ENCODE measurements around the gene MOB1A.

Gene MOB1A

GRCh38 chr2:74109551-74109950 is 69.1 kb downstream of the MOB1A start:
- Histone ChIP-seq H3K18ac (ENCODE audit: low read length) (no peak overlapping the region), H3K23ac (ENCODE audit: low read length) (no peak overlapping the region), H3K4me1 (ENCODE audit: control insufficient read depth in 1 of 2, insufficient read depth in 2 of 2, low read length in 2 of 2) (no peaks in the 10 kb centered on the region), H2BK120ac (ENCODE audit: insufficient read depth, low read length, poor library complexity) (no peak overlapping the region), H3K79me1 (ENCODE audit: low read length) (no peaks in the 10 kb centered on the region), H3K36me3 (ENCODE audit: control insufficient read depth in 1 of 2, insufficient read depth in 2 of 2, low read length in 2 of 2) (peaks cover 4% of the 10 kb centered on the region in 2 experiments), H2BK12ac (ENCODE audit: low read length) (no peak overlapping the region), H4K91ac (ENCODE audit: low read depth, low read length) (no peak overlapping the region), H3K4me2 (ENCODE audit: low read length) (no peak overlapping the region), H2BK5ac (ENCODE audit: low read depth, low read length, poor library complexity) (no peak overlapping the region), H3K27ac (ENCODE audit: low read depth, low read length) (no peak overlapping the region), H4K12ac (ENCODE audit: low read depth, low read length) (no peak overlapping the region), H3K9ac (ENCODE audit: low read length) (no peak overlapping the region), H3K14ac (ENCODE audit: low read length) (no peak overlapping the region), H3K9me3 (ENCODE audit: insufficient read depth, low read depth, low read length) (peaks cover 2% of the 10 kb centered on the region), H3K4ac (ENCODE audit: low read depth, low read length) (no peak overlapping the region), H4K8ac (ENCODE audit: low read depth, low read length) (no peak overlapping the region), H3K79me2 (ENCODE audit: control insufficient read depth, insufficient read depth, low read length, poor library complexity) (no peaks in the 10 kb centered on the region), H2AK5ac (ENCODE audit: low read length) (no peak overlapping the region), H3K4me3 (ENCODE audit: low read depth, low read length) (no peak overlapping the region), H3K27me3 (ENCODE audit: insufficient read depth, low read length) (no peaks in the 10 kb centered on the region), H2AFZ (ENCODE audit: insufficient read depth, low read length, poor library complexity) (no peak overlapping the region)
- no CpG with 5 or more reads among the region's 8 CpGs for WGBS (ENCODE audit: extremely low coverage, insufficient coverage, insufficient read length)
- DNase-seq = no peak

- H2BK120ac ChIP-seq (ENCODE audit: insufficient read depth, low read length, poor library complexity) = no peak overlapping the region
Observed at GRCh38 chr2:74107071-74107470, 71.6 kb downstream of the MOB1A start.

DNA sequence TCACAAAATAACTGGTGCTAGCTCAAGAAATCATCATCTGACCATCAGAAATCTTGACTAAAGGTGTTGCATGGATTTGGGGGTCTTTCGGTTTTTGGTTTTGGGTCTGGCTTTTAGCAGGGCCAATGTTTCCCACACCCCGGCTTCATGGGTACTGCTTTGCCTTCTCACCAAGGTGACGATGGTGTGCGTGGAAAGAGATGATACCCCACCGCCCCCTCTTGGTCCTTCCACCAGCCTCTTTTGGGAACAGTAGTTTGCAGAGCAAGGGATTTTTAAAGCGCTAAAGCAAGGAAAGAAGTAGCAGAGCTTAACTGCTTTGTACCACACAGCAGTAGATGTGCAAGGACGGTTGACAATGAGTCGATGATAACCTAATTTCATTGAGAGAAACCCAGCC is 73.3 kb downstream of the MOB1A start:
- Histone ChIP-seq H2BK12ac (ENCODE audit: low read length) (no peak overlapping the region), H3K9ac (ENCODE audit: low read length) (no peak overlapping the region), H3K79me1 (ENCODE audit: low read length) (no peaks in the 10 kb centered on the region), H3K4ac (ENCODE audit: low read depth, low read length) (no peak overlapping the region), H3K4me2 (ENCODE audit: low read length) (no peak overlapping the region), H3K79me2 (ENCODE audit: control insufficient read depth, insufficient read depth, low read length, poor library complexity) (no peaks in the 10 kb centered on the region), H3K4me3 (ENCODE audit: low read depth, low read length) (no peak overlapping the region), H3K18ac (ENCODE audit: low read length) (no peak overlapping the region), H2AFZ (ENCODE audit: insufficient read depth, low read length, poor library complexity) (no peak overlapping the region), H3K27ac (ENCODE audit: low read depth, low read length) (no peak overlapping the region), H3K4me1 (ENCODE audit: control insufficient read depth in 1 of 2, insufficient read depth in 2 of 2, low read length in 2 of 2) (no peaks in the 10 kb centered on the region), H4K8ac (ENCODE audit: low read depth, low read length) (no peak overlapping the region), H2BK120ac (ENCODE audit: insufficient read depth, low read length, poor library complexity) (no peak overlapping the region), H3K27me3 (ENCODE audit: insufficient read depth, low read length) (no peaks in the 10 kb centered on the region), H3K23ac (ENCODE audit: low read length) (no peak overlapping the region), H4K91ac (ENCODE audit: low read depth, low read length) (no peak overlapping the region), H3K36me3 (ENCODE audit: control insufficient read depth in 1 of 2, insufficient read depth in 2 of 2, low read length in 2 of 2) (peaks cover 29% of the 10 kb centered on the region in 2 experiments), H3K14ac (ENCODE audit: low read length) (no peak overlapping the region), H2AK5ac (ENCODE audit: low read length) (no peak overlapping the region), H4K12ac (ENCODE audit: low read depth, low read length) (no peak overlapping the region), H2BK5ac (ENCODE audit: low read depth, low read length, poor library complexity) (no peak overlapping the region), H3K9me3 (ENCODE audit: insufficient read depth, low read depth, low read length) (no peaks in the 10 kb centered on the region)
- no CpG with 5 or more reads among the region's 8 CpGs for WGBS (ENCODE audit: extremely low coverage, insufficient coverage, insufficient read length)
- DNase-seq = no peak

More at GRCh38 chr2:74107071-74107470, 71.6 kb downstream of the MOB1A start:
- Histone ChIP-seq H3K4me3 (ENCODE audit: low read depth, low read length) (no peak overlapping the region), H3K79me2 (ENCODE audit: control insufficient read depth, insufficient read depth, low read length, poor library complexity) (no peaks in the 10 kb centered on the region), H2AFZ (ENCODE audit: insufficient read depth, low read length, poor library complexity) (no peak overlapping the region), H3K4ac (ENCODE audit: low read depth, low read length) (no peak overlapping the region), H3K14ac (ENCODE audit: low read length) (no peak overlapping the region), H3K36me3 (ENCODE audit: control insufficient read depth in 1 of 2, insufficient read depth in 2 of 2, low read length in 2 of 2) (peaks cover 12 to 13% of the 10 kb centered on the region in 2 experiments), H2BK5ac (ENCODE audit: low read depth, low read length, poor library complexity) (no peak overlapping the region), H3K79me1 (ENCODE audit: low read length) (no peaks in the 10 kb centered on the region), H3K18ac (ENCODE audit: low read length) (no peak overlapping the region), H2AK5ac (ENCODE audit: low read length) (no peak overlapping the region), H4K12ac (ENCODE audit: low read depth, low read length) (no peak overlapping the region), H4K8ac (ENCODE audit: low read depth, low read length) (no peak overlapping the region), H3K4me2 (ENCODE audit: low read length) (no peak overlapping the region), H3K27me3 (ENCODE audit: insufficient read depth, low read length) (no peaks in the 10 kb centered on the region), H3K9ac (ENCODE audit: low read length) (no peak overlapping the region), H2BK12ac (ENCODE audit: low read length) (no peak overlapping the region), H3K23ac (ENCODE audit: low read length) (no peak overlapping the region), H3K9me3 (ENCODE audit: insufficient read depth, low read depth, low read length) (peaks cover 2% of the 10 kb centered on the region), H3K27ac (ENCODE audit: low read depth, low read length) (no peak overlapping the region), H3K4me1 (ENCODE audit: control insufficient read depth in 1 of 2, insufficient read depth in 2 of 2, low read length in 2 of 2) (no peaks in the 10 kb centered on the region), H4K91ac (ENCODE audit: low read depth, low read length) (no peak overlapping the region)
- DNase-seq = no peak
- no CpG with 5 or more reads among the region's 12 CpGs for WGBS (ENCODE audit: extremely low coverage, insufficient coverage, insufficient read length)

GRCh38 chr2:74104839-74105238 is 73.8 kb downstream of the MOB1A start:
- no CpG with 5 or more reads among the region's 7 CpGs for WGBS (ENCODE audit: extremely low coverage, insufficient coverage, insufficient read length)

More at GRCh38 chr2:74104839-74105238, 73.8 kb downstream of the MOB1A start:
- H3K14ac ChIP-seq (ENCODE audit: low read length) = no peak overlapping the region
- no peak overlapping the region for H3K9ac ChIP-seq (ENCODE audit: low read length)
- H3K4me1 ChIP-seq (ENCODE audit: control insufficient read depth in 1 of 2, insufficient read depth in 2 of 2, low read length in 2 of 2) = no peaks in the 10 kb centered on the region
- no peak overlapping the region for H3K23ac ChIP-seq (ENCODE audit: low read length)
- peaks cover 34 to 35% of the 10 kb centered on the region in 2 experiments for H3K36me3 ChIP-seq (ENCODE audit: control insufficient read depth in 1 of 2, insufficient read depth in 2 of 2, low read length in 2 of 2)
- no peak overlapping the region for H2BK5ac ChIP-seq (ENCODE audit: low read depth, low read length, poor library complexity)
- H3K79me1 ChIP-seq (ENCODE audit: low read length) = no peaks in the 10 kb centered on the region
- no peak overlapping the region for H2BK12ac ChIP-seq (ENCODE audit: low read length)
- H4K12ac ChIP-seq (ENCODE audit: low read depth, low read length) = no peak overlapping the region
- H3K79me2 ChIP-seq (ENCODE audit: control insufficient read depth, insufficient read depth, low read length, poor library complexity) = no peaks in the 10 kb centered on the region
- H3K27me3 ChIP-seq (ENCODE audit: insufficient read depth, low read length) = no peaks in the 10 kb centered on the region
- no peak overlapping the region for H2AK5ac ChIP-seq (ENCODE audit: low read length)
- no peak overlapping the region for H3K27ac ChIP-seq (ENCODE audit: low read depth, low read length)
- H3K18ac ChIP-seq (ENCODE audit: low read length) = no peak overlapping the region
- no peak overlapping the region for H3K4ac ChIP-seq (ENCODE audit: low read depth, low read length)
- no peak overlapping the region for H4K8ac ChIP-seq (ENCODE audit: low read depth, low read length)
- no peak overlapping the region for H3K4me3 ChIP-seq (ENCODE audit: low read depth, low read length)
- no peaks in the 10 kb centered on the region for H3K9me3 ChIP-seq (ENCODE audit: insufficient read depth, low read depth, low read length)
- no peak overlapping the region for H2AFZ ChIP-seq (ENCODE audit: insufficient read depth, low read length, poor library complexity)
- no peak overlapping the region for H3K4me2 ChIP-seq (ENCODE audit: low read length)
- H4K91ac ChIP-seq (ENCODE audit: low read depth, low read length) = no peak overlapping the region
- no peak for DNase-seq
- H2BK120ac ChIP-seq (ENCODE audit: insufficient read depth, low read length, poor library complexity) = no peak overlapping the region
